Gastroesophageal sphincter (tissue), 4 donors: Measurements from ENCODE around the gene SZT2. TPM values are rescaled to one million over a fixed set of nuclear protein-coding genes. Genes with fewer than 3 reads are reported as not detected.

Source experiments
- ATAC-seq: fragments of 150-250 bp; one replicate; pipeline ENCODE4 v1.9.1; 2016; ENCODE audit warnings: mild to moderate bottlenecking, moderate library complexity
- H3K27ac ChIP-seq, 4 donors: fragments of 200-600 bp; sonication (generic) in 3 of 4; 1 replicate in 3 of 4; 2 replicates in 1 of 4; pipeline ENCODE4 v1.5.1; 2016 to 2019
- H3K27me3 ChIP-seq: fragments of 200-600 bp; sonication (generic); one replicate; pipeline ENCODE4 v1.5.1; 2019
- H3K36me3 ChIP-seq, 2 donors: fragments of 200-600 bp; sonication (generic); one replicate each; pipeline ENCODE4 v1.5.1; 2019; ENCODE audit warnings: control low read depth in 1 of 2
- H3K4me1 ChIP-seq, 3 donors: fragments of 200-600 bp; sonication (generic); 1 replicate in 2 of 3; 2 replicates in 1 of 3; pipeline ENCODE4 v1.5.1; 2016 to 2019; ENCODE audit warnings: control low read depth in 2 of 3
- H3K4me3 ChIP-seq, 2 donors: fragments of 200-600 bp; sonication (generic); one replicate each; pipeline ENCODE4 v1.5.1; 2019; ENCODE audit warnings: mild to moderate bottlenecking in 1 of 2, moderate library complexity in 1 of 2
- H3K9me3 ChIP-seq, 3 donors: fragments of 200-600 bp; sonication (generic); one replicate each; pipeline ENCODE4 v1.5.1; 2017 to 2019; ENCODE audit warnings: control low read depth in 2 of 3
- EP300 ChIP-seq: sonication (generic); formaldehyde crosslinking; IDR thresholded peaks from one replicate; pipeline ENCODE4 v1.6.1; 2017; ENCODE audit warnings: antibody characterized with exemption, mild to moderate bottlenecking
- POLR2A ChIP-seq, 2 donors: fragments of 450-650 bp; IDR thresholded peaks; one replicate each; pipeline ENCODE4 v1.6.1; 2017; ENCODE audit warnings: antibody characterized with exemption in 2 of 2, mild to moderate bottlenecking in 2 of 2, moderate library complexity in 1 of 2
- POLR2AphosphoS5 ChIP-seq: sonication (generic); formaldehyde crosslinking; IDR thresholded peaks from one replicate; pipeline ENCODE4 v1.6.1; 2017; ENCODE audit warnings: antibody characterized with exemption
- whole genome bisulfite sequencing, 2 donors: methylation state at CpG; one replicate each; pipeline ENCODE4 v1.1.5; 2018; ENCODE audit warnings: low coverage in 1 of 2; 5-methylcytosine and 5-hydroxymethylcytosine counted together
- total RNA-seq, 4 donors: library from RNA; depleted of rRNA; stranded (reverse); fragments of >200 nt; gene quantifications; one replicate each; pipeline ENCODE4 v1.1.0, GENCODE V29; 2016
- TF ChIP-seq, protein P1 (sequence below), 4 experiments: fragments of 200-600 bp in 2 of 4; fragments of 450-650 bp in 2 of 4; sonication (generic) in 1 of 4; IDR thresholded peaks; one replicate each; pipeline ENCODE4 v1.5.1; 2017 to 2019; ENCODE audit warnings: antibody characterized with exemption in 4 of 4, mild to moderate bottlenecking in 2 of 4, moderate library complexity in 2 of 4

Gene SZT2
- total RNA-seq: 10 to 100 TPM; 13.1 to 40.0 (median 35.1) TPM

- Histone ChIP-seq H3K27me3 (no peaks in the 10 kb centered on the region), H3K4me3 (peak within 1 kb of the TSS; percentile 56 to 67), H3K27ac (peak within 1 kb of the TSS; percentile 25 to 88 (median 87)), H3K36me3 (peaks cover 0 to 35% of the 10 kb centered on the region in 2 donors), H3K9me3 (no peaks in the 10 kb centered on the region), H3K4me1 (peaks cover 6 to 30% (median 22%) of the 10 kb centered on the region in 3 donors)
- ATAC-seq: peak; percentile 99
- TF ChIP-seq EP300: no peak
- peak; percentile 51 to 66 for TF ChIP-seq POLR2A (IDR thresholded peaks at IDR 0.05)
- TF ChIP-seq POLR2AphosphoS5: peak; percentile 86
- TF ChIP-seq, protein P1, sequence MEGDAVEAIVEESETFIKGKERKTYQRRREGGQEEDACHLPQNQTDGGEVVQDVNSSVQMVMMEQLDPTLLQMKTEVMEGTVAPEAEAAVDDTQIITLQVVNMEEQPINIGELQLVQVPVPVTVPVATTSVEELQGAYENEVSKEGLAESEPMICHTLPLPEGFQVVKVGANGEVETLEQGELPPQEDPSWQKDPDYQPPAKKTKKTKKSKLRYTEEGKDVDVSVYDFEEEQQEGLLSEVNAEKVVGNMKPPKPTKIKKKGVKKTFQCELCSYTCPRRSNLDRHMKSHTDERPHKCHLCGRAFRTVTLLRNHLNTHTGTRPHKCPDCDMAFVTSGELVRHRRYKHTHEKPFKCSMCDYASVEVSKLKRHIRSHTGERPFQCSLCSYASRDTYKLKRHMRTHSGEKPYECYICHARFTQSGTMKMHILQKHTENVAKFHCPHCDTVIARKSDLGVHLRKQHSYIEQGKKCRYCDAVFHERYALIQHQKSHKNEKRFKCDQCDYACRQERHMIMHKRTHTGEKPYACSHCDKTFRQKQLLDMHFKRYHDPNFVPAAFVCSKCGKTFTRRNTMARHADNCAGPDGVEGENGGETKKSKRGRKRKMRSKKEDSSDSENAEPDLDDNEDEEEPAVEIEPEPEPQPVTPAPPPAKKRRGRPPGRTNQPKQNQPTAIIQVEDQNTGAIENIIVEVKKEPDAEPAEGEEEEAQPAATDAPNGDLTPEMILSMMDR (IDR thresholded peaks at IDR 0.05): no peak
- WGBS, 2 donors: 0% methylated on average over 22 to 36 of the region's 65 CpGs
These were observed at the start of gene SZT2, which contains the start of gene MED8 for GRCh38 chr1:43389326-43390313. Gene SZT2, plus strand, starts transcription at chr1:43389899. Its CDS starts 70 bp downstream, at chr1:43389969. Gene MED8, minus strand, starts transcription at chr1:43389800. Its CDS starts 36 bp downstream, at chr1:43389764.

- Histone ChIP-seq H3K27ac (no peak overlapping the region), H3K27me3 (no peaks in the 10 kb centered on the region), H3K4me1 (no peaks in the 10 kb centered on the region), H3K9me3 (no peaks in the 10 kb centered on the region), H3K4me3 (no peak overlapping the region), H3K36me3 (no peaks in the 10 kb centered on the region)
- TF ChIP-seq, protein P1 (IDR thresholded peaks at IDR 0.05): no peak
- no peak for TF ChIP-seq POLR2A (IDR thresholded peaks at IDR 0.05)
- TF ChIP-seq EP300: no peak
- no peak for TF ChIP-seq POLR2AphosphoS5
- ATAC-seq: no peak
- 53 to 92% methylated on average over 1 of the region's 1 CpG for WGBS, 2 donors
These were observed 49.1 kb upstream of the SZT2 start for GRCh38 chr1:43340559-43340958.

GRCh38 chr1:43344267-43344850 is 45.3 kb upstream of the SZT2 start:
- no peaks in the 10 kb centered on the region for H3K36me3 ChIP-seq
- ATAC-seq: no peak
- no peaks in the 10 kb centered on the region for H3K27me3 ChIP-seq
- peaks cover 0 to 15% (median 0%) of the 10 kb centered on the region in 3 donors for H3K4me1 ChIP-seq
- H3K9me3 ChIP-seq: no peaks in the 10 kb centered on the region
- H3K27ac ChIP-seq: no peak overlapping the region
- H3K4me3 ChIP-seq: no peak overlapping the region
- TF ChIP-seq, protein P1 (IDR thresholded peaks at IDR 0.05): no peak
- no peak for TF ChIP-seq EP300
- TF ChIP-seq POLR2A (IDR thresholded peaks at IDR 0.05): no peak
- no peak for TF ChIP-seq POLR2AphosphoS5
- WGBS, 2 donors: 47 to 51% methylated on average over 4 of the region's 4 CpGs

GRCh38 chr1:43345120-43345519 is 44.6 kb upstream of the SZT2 start:
- H3K27me3 ChIP-seq: no peaks in the 10 kb centered on the region
- peaks cover 0 to 22% (median 0%) of the 10 kb centered on the region in 3 donors for H3K4me1 ChIP-seq
- H3K36me3 ChIP-seq: no peaks in the 10 kb centered on the region
- no peak overlapping the region for H3K4me3 ChIP-seq
- H3K27ac ChIP-seq: no peak overlapping the region
- no peaks in the 10 kb centered on the region for H3K9me3 ChIP-seq
- WGBS, 2 donors: 27 to 56% methylated on average over 2 to 3 of the region's 3 CpGs
- ATAC-seq: no peak
- TF ChIP-seq POLR2AphosphoS5 (no peak), EP300 (no peak), POLR2A (IDR thresholded peaks at IDR 0.05) (no peak)
- TF ChIP-seq, protein P1 (IDR thresholded peaks at IDR 0.05): no peak
